ENCODE measurements around the gene SYNPR. TPM values are rescaled to one million over a fixed set of nuclear protein-coding genes. Genes with fewer than 3 reads are reported as not detected.

The SYNPR gene
- total RNA-seq, 1 experiment from 2014 or later, result 0.85 TPM

- H3K9me3 Mint-ChIP-seq, result no peaks in the 10 kb centered on the region
- CTCF ChIA-PET, result no interaction called here
- peaks cover 2% of the 10 kb centered on the region; the same call in 1 of the 2 replicates for H3K4me1 Mint-ChIP-seq
These were observed 151.8 kb downstream of the SYNPR start for GRCh38 chr3:63429905-63430304.

DNA sequence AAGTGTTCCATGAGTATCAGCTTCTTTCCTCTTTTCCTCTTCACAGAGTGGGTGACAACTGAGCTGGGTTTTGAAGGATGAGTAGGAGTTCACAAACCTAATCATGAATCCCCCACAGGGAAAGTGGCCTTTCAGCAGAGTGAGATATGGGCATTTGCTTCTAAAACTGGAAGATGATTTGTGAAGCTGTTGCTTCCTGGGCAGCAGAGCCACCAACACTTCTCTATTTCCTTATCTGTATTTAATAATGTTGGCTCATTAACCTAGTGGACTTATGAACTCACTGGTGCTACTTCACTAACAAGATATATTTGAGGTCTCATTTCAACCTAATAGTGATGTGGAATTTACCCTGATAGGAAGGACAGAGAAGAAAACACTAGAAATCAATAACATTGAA is 152.8 kb downstream of the SYNPR start:
- CTCF ChIA-PET, result no interaction called here
- no peak for ATAC-seq

More at GRCh38 chr3:63429905-63430304, 151.8 kb downstream of the SYNPR start:
- Mint-ChIP-seq H3K27me3 (ENCODE audit: low read depth) (no peaks in the 10 kb centered on the region; the same call in 1 of the 2 replicates), H3K27ac (no peak overlapping the region), H3K4me3 (no peak overlapping the region), H3K36me3 (no peaks in the 10 kb centered on the region)
- ATAC-seq, result no peak
- DNase-seq (ENCODE audit: low spot score), result no peak
- POLR2A ChIA-PET, result no interaction called here
- no peak for TF ChIP-seq ZNF121 (CRISPR knock-in tag; IDR thresholded peaks at IDR 0.05)
- TF ChIP-seq, protein P1, sequence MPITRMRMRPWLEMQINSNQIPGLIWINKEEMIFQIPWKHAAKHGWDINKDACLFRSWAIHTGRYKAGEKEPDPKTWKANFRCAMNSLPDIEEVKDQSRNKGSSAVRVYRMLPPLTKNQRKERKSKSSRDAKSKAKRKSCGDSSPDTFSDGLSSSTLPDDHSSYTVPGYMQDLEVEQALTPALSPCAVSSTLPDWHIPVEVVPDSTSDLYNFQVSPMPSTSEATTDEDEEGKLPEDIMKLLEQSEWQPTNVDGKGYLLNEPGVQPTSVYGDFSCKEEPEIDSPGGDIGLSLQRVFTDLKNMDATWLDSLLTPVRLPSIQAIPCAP (CRISPR knock-in tag; IDR thresholded peaks at IDR 0.05), result no peak
- TF ChIP-seq HMGA2 (CRISPR knock-in tag; IDR thresholded peaks at IDR 0.05), result no peak

GRCh38 chr3:63437858-63438257 is 159.8 kb downstream of the SYNPR start:
- no peaks in the 10 kb centered on the region for H3K9me3 Mint-ChIP-seq
- no peak overlapping the region for H3K27ac Mint-ChIP-seq
- no peak for ATAC-seq
- DNase-seq (ENCODE audit: low spot score), result no peak
- H3K4me3 Mint-ChIP-seq, result no peak overlapping the region
- peaks cover 63% of the 10 kb centered on the region for H3K4me1 Mint-ChIP-seq
- TF ChIP-seq ARID4B (CRISPR knock-in tag; IDR thresholded peaks at IDR 0.05; ENCODE audit: borderline replicate concordance), result no peak
- TF ChIP-seq, protein P2, sequence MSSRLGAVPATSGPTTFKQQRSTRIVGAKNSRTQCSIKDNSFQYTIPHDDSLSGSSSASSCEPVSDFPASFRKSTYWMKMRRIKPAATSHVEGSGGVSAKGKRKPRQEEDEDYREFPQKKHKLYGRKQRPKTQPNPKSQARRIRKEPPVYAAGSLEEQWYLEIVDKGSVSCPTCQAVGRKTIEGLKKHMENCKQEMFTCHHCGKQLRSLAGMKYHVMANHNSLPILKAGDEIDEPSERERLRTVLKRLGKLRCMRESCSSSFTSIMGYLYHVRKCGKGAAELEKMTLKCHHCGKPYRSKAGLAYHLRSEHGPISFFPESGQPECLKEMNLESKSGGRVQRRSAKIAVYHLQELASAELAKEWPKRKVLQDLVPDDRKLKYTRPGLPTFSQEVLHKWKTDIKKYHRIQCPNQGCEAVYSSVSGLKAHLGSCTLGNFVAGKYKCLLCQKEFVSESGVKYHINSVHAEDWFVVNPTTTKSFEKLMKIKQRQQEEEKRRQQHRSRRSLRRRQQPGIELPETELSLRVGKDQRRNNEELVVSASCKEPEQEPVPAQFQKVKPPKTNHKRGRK (CRISPR knock-in tag; IDR thresholded peaks at IDR 0.05; ENCODE audit: borderline replicate concordance), result 0 out of 2 replicates have a peak, but pooled peaks have one; percentile 18
- POLR2A ChIA-PET, result no interaction called here
- H3K36me3 Mint-ChIP-seq, result no peaks in the 10 kb centered on the region
- CTCF ChIA-PET, result interaction anchor here (1.1 to 1.3 kb wide), 2 partner anchors 73 to 225 kb away, joined by 4 to 5 read pairs; no protein-coding TSS in a partner anchor
- no peaks in the 10 kb centered on the region; the same call in 1 of the 2 replicates for H3K27me3 Mint-ChIP-seq (ENCODE audit: low read depth)

More for the DNA sequence above, 152.8 kb downstream of the SYNPR start:
- no peaks in the 10 kb centered on the region for H3K9me3 Mint-ChIP-seq
- POLR2A ChIA-PET, result no interaction called here
- H3K27me3 Mint-ChIP-seq (ENCODE audit: low read depth), result no peaks in the 10 kb centered on the region; the same call in 1 of the 2 replicates
- H3K27ac Mint-ChIP-seq, result no peak overlapping the region
- no peak for TF ChIP-seq ZNF281 (CRISPR knock-in tag; IDR thresholded peaks at IDR 0.05)
- TF ChIP-seq ZNF317 (CRISPR knock-in tag; IDR thresholded peaks at IDR 0.05; ENCODE audit: borderline replicate concordance, low read depth), result no peak
- TF ChIP-seq ZNF425 (CRISPR knock-in tag; conservative IDR thresholded peaks at IDR 0.05), result no peak
- no peak overlapping the region for H3K4me3 Mint-ChIP-seq
- no peaks in the 10 kb centered on the region for H3K36me3 Mint-ChIP-seq
- DNase-seq (ENCODE audit: low spot score), result no peak
- H3K4me1 Mint-ChIP-seq, result peaks cover 2% of the 10 kb centered on the region; the same call in 1 of the 2 replicates

All from WTC11 (cell line).